ENCODE data around the gene IGHMBP2.

DNA sequence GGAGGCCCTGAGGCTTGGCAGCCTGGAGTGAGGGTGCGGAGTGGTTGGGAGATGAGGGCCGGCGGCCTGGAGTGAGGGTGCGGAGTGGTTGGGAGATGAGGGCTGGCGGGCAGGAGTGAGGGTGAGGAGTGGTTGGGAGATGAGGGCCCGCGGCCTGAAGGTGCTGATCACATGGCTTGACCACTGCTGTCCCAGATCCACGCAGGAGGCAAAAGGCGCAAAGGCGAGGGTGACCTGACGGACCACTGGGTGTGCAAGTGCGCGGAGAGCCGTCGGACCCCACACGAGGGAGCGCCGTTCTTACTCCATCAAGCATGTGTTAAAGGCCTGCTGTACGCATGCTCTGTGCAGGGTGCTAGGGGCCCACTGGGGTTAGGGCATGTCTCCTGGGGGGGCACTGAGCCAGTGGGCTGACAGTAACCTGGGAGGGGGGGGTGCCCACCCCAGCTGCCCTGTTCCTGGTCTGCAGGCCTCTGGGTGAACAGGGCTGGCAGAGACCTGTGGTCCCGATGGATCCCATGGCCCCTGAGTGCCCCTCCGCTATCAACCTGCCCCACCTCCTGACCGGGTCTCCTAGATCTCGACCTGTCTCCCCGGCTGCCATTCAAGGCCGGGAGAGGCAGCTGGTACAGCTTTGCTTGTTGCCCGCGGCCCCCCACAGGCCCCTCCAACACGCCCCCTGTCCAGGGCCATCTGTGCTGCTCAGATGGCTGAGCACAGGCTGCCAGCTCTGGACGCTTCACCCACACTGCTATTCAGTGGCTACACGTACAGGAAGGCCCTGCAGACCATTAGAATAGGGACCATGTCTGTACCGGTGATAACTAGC, 56.0 kb downstream of the IGHMBP2 start:
- TF ChIP-seq, protein P1, sequence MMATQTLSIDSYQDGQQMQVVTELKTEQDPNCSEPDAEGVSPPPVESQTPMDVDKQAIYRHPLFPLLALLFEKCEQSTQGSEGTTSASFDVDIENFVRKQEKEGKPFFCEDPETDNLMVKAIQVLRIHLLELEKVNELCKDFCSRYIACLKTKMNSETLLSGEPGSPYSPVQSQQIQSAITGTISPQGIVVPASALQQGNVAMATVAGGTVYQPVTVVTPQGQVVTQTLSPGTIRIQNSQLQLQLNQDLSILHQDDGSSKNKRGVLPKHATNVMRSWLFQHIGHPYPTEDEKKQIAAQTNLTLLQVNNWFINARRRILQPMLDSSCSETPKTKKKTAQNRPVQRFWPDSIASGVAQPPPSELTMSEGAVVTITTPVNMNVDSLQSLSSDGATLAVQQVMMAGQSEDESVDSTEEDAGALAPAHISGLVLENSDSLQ (IDR thresholded peaks at IDR 0.05) = no peak
- TF ChIP-seq BHLHE40 (IDR thresholded peaks at IDR 0.05; ENCODE audit: borderline replicate concordance) (no peak), SUZ12 (IDR thresholded peaks at IDR 0.05) (no peak), SP1 (IDR thresholded peaks at IDR 0.05) (no peak), ZNF384 (IDR thresholded peaks at IDR 0.05) (no peak), ELF4 (IDR thresholded peaks at IDR 0.05) (no peak), NFRKB (IDR thresholded peaks at IDR 0.05) (no peak), FOXM1 (IDR thresholded peaks at IDR 0.05; ENCODE audit: borderline replicate concordance) (no peak), TARDBP (IDR thresholded peaks at IDR 0.05) (no peak), FOXA1 (IDR thresholded peaks at IDR 0.05) (no peak), HDGF (IDR thresholded peaks at IDR 0.05; ENCODE audit: borderline replicate concordance) (no peak), FOXK2 (IDR thresholded peaks at IDR 0.05) (no peak)
